Stimulated activated CD4-positive, alpha-beta T cell treated with anti-CD3 and anti-CD28 coated beads, Interleukin-2, amount 100 ng/mL, for 4 hours (primary cell): ENCODE data around the gene PYGO2.
"Not testable (repeated sequence)": the region's sequence is repeated elsewhere in the genome, so short reads cannot be mapped to it uniquely, and the experiment has no call there.

Experiments used
- DNase-seq: peaks from one replicate; pipeline ENCODE4 v3.0.0-alpha.2; 2020; ENCODE audit warnings: low read depth

PYGO2 gene

DNA sequence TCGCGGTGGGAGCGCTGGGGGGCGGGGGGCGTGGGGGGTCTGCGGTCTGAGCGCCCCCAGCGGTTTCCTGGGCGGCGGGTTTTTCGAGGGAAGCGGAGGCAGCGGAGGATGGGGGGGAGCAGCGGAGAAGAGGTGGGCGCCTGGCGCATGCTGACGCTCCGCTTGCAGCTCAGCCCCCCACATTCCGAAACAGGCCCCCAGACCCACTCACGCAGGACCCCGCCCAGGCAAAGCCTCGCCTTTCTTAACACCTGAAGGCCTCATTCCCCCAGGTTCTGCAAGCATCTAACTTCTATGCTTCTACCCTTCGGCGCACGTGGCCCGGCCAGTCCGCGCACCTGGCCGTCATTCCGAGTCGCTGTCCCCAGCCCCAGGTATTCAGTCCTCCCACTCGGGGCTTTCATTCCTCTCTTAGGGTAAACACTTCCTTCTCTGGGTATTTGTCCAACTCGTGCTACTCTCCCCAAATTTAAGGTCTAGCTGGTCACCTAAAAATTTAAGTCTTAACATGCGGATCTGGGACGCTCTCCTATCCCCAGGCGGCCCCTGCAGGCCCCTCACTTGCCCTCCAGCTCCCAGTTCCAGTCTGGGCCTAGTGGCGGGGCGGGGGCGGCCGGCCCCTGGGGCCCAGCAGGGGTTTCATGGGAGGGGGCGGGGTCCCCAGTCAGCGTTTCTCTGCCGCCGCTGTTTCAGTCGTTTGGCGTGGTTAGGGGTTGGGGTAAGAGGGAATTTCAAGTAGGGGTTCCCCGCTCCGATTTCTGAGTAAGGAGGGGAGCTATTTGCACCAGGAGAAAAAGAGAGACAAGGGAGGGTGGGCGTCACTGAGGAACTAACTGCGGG, 38.2 kb upstream of the PYGO2 start:
- peak; percentile 35 for DNase-seq

DNA sequence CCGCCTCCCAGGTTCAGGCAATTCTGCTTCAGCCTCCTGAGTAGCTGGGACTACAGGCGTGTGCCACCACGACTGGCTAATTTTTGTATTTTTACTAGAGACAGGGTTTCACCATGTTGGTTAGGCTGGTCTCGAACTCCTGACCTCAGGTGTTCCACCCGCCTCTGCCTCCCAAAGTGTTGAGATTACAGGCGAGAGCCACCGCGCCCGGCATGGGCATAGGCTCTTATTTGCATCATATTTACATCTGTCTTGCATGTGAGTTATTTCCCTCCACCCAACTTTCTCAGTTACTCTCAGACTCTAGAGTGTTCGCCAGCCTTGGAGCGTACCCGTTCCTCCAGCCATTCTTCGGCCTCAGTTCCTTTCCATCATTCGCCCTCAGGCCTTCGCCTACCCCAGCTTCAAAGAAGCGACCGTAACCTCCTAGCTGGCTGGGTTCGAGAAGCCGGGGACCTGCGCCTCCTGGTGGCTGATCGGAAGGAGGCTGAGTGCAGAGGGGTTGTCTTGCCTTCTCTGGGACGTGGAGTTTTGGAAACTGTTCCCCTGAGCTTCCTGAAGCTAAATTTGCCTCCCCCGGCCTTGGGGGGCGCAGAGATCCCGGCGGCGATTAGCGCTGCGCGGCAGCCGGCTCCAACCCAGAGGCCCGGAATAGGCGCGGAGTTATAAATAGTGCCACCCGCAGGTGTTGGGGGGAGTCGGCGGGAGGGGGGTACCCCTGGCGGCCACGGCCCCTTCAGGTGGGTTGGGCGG, 37.4 kb upstream of the PYGO2 start:
- peak; percentile 58 for DNase-seq

- no peak for DNase-seq
Observed at GRCh38 chr1:154998201-154998780, 36.7 kb upstream of the PYGO2 start.

DNA sequence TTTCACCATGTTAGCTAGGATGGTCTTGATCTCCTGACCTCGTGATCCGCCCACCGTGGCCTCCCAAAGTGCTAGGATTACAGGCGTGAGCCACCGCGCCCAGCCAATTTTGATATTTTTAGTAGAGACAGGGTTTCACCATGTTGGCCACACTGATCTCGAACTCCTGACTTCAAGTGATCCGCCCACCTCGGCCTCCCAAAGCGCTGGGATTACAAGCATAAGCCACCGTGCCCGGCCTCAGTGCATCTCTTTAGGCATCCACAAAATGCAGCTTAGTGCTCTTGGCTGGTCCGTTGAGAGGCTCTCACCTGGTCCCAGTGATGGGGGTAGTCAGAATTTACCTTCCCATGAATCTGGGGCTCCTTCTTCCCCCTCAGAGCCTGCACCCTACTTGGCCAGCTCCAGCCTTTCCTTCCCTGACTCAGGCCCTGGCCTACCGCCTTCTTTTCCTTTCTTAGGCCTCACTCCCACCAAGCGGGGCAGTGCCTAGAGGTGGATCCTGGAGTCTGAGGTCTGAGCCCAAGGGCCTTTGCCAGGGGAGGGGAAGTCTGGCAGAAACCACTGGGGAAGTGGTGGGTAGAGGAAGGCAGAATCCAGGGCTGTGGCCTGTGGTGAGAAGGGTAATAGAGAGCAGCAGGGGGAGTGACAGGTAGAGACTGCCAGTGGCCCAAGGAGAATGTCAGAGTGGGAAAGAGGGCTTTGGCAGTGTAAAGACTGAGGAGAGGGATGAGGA, 35.6 kb upstream of the PYGO2 start:
- DNase-seq, result no peak

DNA sequence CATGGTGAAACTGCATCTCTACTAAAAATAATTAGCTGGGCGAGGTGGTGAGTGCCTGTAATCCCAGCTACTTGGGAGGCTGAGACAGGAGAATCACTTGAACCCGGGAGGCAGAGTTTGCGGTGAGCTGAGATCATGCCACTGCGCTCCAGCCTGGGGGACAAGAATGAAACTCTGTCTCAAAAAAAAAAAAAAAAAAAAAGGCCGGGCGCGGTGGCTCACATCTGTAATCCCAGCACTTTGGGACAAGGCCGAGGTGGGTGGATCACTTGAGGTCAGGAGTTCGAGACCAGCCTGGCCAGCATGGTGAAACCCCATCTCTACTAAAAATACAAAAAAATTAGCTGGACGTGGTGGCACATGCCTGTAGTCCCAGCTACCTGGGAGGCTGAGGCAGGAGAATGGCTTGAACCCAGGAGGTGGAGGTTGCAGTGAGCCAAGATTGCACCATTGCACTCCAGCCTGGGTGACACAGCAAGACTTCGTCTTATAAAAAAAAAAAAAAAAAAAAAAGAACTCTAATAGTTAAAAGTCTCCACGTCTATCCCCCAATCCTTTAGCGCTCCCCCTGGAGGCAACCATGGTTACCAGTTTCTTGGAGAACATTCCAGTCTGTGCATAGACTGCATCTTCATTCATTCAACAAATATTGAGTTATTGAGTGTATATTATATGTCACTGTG, 33.9 kb upstream of the PYGO2 start:
- not testable (repeated sequence) for DNase-seq

GRCh38 chr1:154994591-154994990, 33.0 kb upstream of the PYGO2 start:
- no peak for DNase-seq

GRCh38 chr1:154994269-154994587, 32.6 kb upstream of the PYGO2 start:
- no peak for DNase-seq

- DNase-seq, result no peak
Observed at GRCh38 chr1:154993572-154994268, 32.1 kb upstream of the PYGO2 start, which contains the start of gene LENEP. TSS of gene LENEP (plus strand) at chr1:154993586. CDS start at chr1:154993608, 22 bp downstream.

- no peak for DNase-seq
Observed at GRCh38 chr1:154992721-154993571, 31.4 kb upstream of the PYGO2 start.

DNA sequence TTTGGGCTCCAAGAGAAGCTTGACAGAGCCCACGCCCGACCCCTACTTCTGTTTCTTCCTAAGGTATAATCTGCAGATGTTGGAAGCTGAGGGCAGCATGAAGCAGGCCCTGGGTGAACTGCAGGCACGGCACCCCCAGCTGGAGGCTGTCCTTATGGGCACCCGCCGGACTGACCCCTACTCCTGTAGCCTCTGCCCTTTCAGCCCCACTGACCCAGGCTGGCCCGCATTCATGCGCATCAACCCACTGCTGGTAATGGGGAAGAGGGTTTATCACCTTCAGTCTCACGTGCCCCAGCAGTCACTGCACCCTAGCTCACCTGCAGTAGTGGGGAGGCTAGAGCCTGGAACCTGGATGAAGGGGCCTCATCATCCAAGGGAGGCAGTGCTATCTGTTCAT, 28.7 kb upstream of the PYGO2 start:
- no peak for DNase-seq

GRCh38 chr1:154989195-154989860, 27.7 kb upstream of the PYGO2 start:
- DNase-seq, result no peak

- no peak for DNase-seq
Observed at GRCh38 chr1:154988058-154988954, 26.7 kb upstream of the PYGO2 start.

DNA sequence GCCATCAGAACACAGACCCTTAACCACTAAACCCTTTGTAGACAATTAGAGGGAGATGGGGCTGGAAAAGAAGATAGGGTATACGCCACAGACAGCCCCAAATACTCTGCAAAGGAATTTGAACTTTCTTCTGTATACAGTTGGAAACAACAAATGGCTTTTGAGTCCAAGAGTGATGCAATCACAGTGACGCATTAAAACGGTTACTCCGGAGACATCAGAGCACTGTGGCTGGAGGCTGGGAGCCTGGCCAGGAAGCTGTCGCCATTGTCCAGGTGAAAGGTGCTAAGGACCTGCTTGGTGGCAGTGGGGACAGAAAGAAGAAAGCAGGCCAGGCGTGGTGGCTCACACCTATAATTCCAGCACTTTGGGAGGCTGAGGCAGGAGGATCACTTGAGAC, 25.7 kb upstream of the PYGO2 start:
- DNase-seq, result no peak

- not testable (repeated sequence) for DNase-seq
Observed at GRCh38 chr1:154986736-154987135, 25.2 kb upstream of the PYGO2 start.

DNA sequence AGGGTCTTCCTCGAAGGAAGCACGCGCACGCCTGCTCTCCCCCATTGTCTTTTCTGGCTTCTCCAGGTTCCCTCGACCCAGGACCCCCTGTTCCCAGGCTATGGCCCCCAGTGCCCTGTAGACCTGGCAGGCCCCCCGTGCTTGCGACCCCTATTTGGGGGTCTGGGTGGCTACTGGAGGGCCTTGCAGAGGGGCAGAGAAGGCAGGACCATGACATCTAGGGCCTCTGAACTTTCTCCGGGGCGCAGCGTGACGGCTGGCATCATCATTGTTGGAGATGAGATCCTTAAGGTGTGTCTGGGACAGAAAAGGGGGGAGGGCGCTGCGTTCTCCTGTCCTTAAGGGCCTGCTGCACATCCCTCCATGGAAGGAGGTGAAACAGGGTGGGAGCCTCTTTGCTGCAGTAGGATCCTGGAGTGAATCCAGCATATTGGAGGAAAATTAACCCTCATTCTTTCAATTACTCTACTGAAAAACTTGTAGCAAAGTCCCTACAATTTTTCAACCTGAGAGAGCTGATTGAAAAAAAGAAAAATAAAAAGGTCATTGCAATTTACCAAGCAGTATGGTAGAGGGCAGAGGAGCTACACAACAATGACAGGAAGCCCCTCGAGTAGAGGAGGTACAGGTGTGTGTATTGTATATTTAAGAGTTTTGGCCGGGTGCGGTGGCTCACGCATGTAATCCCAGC, 22.3 kb upstream of the PYGO2 start:
- DNase-seq, result no peak

DNA sequence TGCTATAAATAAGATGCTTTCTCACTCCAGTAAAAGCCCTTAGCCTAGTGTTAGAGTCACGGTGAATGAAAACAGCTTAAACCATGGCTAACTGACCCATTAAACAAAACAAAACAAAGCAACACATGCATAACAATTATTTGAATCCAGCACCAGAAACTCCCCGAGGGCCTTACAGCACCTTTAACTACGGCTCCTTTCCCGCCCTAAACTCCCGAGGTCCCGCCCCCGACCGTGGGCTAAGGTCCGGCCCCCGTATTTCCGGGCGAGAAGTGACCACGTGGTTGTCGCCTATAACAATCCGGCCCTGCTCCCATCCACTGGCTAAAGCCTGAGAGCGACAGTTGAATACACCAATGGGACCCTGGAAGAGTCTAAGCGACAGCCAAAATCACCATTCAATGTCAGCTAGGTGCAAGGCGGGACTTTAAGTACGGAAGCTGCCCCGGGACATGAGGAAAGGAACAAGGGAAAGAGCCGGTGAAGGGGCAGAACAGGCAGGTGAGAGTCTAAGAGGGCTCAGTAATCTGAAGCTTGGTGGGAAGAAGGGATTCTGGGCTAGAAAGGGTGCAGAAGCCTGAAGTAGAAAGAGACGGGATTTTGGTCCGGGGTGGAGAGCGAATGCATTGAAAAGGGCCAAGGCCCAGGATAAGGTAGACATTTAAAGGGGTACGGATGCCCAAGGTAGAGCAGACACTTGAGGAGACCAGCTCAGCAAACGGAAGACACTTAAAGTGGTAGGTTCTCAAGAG, 21.5 kb upstream of the PYGO2 start, which contains the start of gene FLAD1:
TSS of gene FLAD1 (plus strand) at position 448 of the 752 bp plus-strand sequence. CDS start 351 bp downstream, outside the sequence.
- DNase-seq, result peak; percentile 94

DNA sequence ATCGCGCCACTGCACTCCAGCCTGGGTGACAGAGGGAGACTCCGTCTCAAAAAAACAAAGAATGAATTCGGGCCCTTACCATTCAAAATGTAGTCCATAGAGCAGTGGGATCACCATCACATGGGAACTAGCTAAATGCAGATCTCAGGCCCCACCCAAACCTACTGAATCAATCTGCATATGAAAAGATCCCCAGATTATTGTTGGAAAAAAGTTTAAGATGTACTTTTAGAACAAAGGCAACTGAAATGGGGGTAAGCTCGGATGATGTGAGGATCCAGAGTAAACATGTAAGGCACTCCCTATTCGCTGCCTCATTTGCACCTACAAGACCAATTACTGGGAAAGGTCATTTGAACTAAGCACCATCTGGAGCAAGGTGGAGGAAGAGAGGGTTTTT, 20.8 kb upstream of the PYGO2 start:
- no peak for DNase-seq
